Stimulated activated CD8-positive, alpha-beta memory T cell treated with anti-CD3 and anti-CD28 coated beads, Interleukin-15, amount 100 ng/mL, for 4 hours (primary cell): ENCODE results near the gene SRGAP2C.
"Not testable (repeated sequence)": the region's sequence is repeated elsewhere in the genome, so short reads cannot be mapped to it uniquely, and the experiment has no call there.

Experiments
- DNase-seq, 2 donors: peaks; one replicate each; pipeline ENCODE4 v3.0.0-alpha.2; 2020; ENCODE audit warnings: low read depth in 2 of 2

SRGAP2C gene

DNA sequence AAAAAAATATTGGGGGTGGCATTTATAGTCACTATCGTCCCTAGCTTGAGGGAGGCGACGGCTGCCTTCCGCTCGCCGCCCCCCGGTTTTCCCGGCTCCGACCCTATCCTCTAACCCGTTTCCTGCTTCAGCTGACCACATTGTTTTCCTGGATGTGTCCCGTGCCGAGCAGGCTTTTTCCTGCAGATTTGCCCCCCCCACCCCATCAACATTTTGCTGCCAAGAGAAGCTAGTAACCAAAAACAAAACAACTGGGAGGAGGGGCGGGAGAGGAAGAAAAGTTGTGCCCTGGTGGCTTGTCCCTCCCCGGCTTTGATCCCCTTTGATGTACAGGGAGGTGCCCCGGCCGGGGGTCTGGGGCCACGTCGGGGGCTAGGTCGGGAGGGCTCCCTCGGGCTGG, 1.4 kb downstream of the SRGAP2C start:
- not testable (repeated sequence) for DNase-seq

DNA sequence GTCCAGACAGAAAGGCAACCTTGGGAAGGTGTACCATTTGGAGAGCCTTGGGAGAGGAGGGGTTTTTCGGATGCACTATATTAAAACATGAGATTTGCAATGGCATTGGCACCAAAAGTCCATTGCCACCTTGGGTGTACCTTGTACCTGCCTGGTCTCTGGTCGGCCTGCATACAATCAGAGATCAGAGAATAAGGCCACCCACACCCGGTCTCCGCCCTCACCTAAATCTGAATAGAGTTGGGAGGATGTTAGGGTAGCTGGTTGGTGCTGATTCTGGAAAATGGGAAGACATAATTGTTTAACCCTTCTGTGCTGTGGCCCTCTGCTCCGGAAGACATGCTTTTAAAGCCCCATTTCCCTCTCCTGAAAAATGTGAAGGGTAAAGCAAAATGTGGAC, 3.1 kb downstream of the SRGAP2C start:
- not testable (repeated sequence) for DNase-seq

DNA sequence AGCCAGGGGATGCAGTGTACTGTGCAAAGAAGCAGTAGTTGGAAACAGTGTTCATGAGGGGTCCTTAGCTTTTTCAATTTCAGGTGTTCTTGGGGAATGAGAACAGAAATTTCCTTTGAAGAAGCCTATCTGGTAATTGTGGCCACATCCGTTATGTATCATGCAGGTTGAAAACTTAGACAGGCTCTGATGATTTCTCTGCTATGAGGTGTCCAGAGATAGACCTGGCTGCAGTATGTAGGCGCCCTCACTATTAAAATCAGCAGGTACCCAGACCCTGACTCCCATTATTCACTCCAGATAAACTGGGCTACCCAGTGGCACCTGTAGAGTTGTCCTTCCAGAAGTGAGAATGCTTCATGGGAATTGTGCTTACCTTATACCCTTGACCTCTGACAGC, 7.7 kb downstream of the SRGAP2C start:
- not testable (repeated sequence) for DNase-seq

DNA sequence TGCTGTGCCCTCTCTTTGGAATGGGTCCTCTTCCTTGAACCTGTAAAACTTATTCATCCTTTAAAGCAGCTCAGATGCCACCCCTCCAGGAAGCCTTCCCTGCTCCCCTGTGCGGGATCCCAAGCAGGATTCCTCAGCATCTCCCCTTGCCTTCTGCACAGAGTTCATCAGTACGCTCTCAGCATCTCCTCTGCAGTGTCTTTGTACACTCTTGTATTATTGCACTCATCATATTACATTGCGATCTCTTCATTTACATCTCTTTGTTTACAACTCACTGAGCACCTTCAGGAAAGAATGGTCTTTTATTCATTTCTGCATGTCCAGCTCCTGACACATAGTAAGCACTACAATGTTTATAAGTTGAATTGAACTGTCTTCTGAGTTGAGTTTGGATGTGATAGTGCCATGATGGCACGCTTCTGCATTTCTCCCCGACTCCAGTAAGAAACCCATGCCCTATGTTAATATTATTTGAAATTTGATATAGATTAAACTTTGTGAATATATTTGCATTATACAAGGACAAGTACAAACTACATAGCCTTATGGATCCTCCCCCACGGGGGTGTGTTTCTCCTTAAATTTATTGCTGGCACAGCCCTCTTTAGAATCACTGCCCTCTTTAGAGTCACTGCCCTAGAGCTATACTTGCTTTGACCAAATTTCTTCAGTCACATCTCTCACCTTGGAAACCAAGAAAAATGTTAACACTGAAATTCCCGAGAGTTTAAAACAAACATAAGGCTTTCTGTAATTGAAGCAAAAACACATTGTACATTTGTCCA, 12.5 kb downstream of the SRGAP2C start:
- DNase-seq, result not testable (repeated sequence)

DNA sequence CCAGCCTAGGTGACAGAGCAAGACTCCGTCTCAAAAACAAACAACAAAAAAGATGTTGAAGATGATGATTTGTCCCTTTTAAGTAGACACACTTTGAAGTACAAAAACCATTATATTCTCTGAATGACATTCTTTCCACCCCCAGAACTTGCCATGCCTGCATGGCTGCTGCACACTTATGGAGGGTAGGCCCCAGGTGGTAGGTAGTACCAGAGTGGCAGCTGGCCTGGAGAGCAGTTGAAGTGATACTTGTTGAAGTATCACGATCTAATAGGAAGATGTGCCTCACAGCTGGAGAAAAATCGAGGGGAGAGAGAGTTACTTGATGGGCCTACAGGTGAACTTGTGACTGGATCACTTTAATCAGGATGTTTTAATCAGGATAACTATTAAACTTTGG, 15.0 kb downstream of the SRGAP2C start:
- not testable (repeated sequence) for DNase-seq

DNA sequence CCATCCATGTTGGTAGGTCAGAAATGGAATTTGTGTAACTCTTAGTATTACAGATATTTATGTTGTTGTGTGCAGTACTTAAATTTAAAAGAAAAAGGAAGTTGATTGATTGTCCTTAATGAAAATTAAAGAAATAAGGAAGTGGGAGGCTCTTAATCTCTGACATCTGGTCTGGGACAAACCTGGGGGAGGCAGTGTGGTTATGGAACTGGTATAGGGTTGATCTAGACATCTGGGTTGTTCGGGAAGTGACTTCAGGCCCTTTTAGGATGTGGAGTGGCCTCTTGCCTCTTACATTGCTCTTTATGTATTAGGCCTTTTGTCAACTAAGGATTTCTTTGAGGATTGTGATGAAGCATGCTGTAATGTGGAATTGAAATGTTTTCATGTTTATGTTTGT, 15.5 kb downstream of the SRGAP2C start:
- not testable (repeated sequence) for DNase-seq

DNA sequence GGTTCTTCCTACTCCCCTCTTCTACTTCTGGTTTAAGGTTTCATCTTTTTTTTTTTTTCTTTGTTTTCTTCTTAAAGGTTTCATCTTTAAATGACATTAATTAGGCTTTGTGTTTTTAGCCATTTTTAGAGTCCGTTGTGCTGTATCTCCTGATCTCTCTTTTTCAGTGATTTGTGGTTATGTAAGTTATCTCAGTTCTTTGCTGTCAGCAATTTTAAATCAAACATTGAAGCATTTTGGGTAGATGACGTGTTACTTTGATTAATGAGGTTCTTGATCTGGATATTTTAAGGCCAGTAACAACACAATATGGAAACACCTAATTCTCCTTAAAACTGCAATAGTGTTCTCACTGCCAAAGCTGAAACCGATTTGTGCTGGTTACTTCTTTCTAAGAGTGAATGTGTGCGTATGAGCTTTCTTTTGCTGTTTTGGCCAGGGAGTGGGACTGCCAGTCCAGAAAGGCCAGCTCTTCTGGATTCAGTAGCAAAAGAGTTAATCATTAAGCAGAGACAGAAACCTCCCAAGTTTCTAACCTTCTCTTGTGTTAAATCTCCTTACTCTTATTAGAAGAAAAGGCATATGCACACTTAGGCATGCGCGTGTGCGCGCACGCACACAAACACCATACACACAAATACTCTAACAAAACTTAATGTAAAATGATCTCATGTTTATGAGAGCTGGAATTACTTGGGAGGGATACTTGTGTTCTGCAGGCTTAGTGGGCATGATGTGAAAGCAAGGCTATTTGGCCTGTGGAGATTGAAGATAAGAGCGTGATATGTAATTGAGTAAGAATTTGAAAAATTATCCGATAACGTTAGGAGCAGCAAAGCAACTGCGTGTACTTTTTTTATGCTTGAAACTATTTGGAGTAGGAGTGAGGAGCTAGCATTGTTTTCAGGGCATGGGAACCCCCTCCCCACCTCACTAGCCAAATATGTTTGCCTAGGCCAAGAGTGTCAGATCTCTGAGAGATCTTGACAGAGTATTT, 16.5 kb downstream of the SRGAP2C start:
- not testable (repeated sequence) for DNase-seq

DNA sequence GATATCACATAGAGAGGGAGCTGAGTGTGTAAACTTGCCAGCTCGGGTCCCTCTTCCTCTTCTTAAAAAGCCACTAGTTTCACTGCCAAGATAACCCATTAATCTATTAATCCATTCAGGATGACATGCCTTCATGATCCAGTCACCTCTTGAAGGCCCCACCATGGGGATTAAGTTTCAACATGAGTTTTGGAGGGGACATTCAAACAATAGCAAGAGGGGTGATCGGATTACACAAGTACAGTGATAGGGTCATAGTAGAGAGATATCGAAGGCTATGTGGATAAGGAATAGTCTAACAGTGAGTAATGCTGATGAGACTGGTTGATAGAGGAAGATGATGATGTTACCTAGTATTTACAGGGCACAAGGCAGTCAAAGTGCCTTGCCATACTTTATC, 18.2 kb downstream of the SRGAP2C start:
- DNase-seq, result not testable (repeated sequence)

DNA sequence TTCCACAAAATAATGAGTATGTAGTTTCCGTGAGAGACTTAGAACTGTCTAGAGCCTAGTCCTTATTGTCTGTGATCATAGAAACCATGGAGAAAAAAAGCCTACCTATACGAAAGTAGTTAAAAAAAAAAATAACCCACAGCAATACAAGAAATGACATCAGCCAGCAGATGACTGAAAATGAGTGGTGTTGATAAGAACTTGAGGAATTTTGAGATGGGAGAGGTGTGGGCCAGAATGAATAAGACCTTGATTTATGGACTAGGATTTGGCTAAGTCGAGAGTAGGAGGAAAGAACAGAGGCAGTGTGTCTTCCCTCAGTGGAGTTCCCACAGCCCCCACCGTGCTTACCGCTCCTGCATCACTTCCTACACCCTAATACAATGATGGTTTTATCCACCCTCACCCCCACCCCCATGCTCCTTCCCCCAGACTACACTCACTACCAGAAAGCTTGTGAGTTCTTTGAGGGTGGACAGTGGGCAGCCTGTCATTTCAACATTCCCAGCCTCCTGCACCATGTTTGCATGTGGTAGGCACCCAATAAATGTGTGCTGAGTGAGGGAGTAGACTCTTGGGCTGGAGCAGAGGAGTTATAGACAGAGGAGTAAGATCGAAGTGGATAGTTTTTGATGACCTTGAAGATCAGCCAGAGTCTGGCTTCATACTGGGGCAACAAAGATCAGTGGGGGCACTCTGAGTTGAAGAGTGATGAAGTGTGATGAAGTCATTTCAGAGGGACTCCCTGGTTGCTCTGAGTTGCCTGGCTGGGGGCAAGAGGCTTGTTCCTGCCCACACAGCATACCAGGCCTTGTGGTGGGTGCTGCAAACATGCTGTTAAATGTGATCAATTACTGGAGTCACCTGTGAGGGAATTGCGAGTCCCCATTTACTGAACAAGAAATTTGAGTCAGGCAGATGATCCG, 21.3 kb downstream of the SRGAP2C start:
- DNase-seq, result not testable (repeated sequence)

DNA sequence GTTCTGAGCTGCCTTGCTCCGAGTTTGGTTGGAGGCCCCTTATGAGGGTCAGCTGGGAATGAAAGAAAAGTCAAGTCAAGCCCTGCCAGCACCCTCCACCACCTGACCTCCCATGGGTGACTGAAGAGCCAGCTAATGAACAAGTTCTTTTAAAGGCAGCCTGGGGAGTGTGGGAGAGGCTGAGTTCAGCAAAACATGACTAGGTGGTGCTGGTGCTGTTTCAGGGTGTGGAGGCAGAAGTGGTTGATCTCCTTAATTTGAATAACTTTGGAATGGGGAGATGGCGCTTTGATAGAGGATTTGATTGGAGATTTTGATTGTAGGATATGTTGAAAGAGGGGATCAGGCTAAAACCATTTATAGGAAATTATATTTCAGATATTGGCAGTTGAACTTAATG, 22.6 kb downstream of the SRGAP2C start:
- not testable (repeated sequence) for DNase-seq

DNA sequence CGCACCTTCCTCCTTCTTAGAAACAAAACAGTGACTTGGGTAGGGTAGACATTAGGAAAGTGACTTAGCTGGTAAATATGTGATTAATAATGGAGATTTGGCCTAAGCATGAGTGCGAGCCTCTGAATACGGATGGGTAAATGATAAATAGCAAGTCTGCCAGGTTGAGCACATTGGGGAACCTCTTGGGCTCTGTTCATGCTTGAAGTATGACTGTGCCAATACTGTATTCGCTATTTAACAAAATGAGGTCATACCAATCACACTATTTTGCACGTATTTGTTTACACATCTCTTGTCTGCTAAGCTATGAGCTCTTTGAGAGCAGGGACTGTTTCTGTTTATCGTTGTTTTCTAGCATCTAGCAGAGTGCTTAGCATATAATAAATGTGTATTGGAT, 23.6 kb downstream of the SRGAP2C start:
- not testable (repeated sequence) for DNase-seq

DNA sequence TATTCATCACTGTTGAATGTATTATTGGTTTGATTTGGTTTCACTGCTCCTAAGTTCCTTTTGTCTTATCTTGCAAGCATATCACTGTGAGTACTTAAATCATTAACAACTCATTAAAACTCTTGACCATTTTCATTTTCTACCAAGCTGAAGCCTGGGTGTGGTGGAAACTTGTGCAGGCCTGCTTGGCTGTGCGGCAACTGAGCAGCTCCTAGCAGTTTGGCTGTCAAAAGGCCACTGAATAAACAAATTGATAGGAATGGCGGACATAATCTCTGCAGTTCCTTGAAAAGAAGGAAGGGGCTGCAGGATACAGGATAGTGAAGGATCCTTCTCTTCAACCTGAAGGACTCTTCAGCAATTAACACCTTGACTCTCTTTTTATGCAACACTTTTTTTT, 26.0 kb downstream of the SRGAP2C start:
- DNase-seq, result not testable (repeated sequence)

DNA sequence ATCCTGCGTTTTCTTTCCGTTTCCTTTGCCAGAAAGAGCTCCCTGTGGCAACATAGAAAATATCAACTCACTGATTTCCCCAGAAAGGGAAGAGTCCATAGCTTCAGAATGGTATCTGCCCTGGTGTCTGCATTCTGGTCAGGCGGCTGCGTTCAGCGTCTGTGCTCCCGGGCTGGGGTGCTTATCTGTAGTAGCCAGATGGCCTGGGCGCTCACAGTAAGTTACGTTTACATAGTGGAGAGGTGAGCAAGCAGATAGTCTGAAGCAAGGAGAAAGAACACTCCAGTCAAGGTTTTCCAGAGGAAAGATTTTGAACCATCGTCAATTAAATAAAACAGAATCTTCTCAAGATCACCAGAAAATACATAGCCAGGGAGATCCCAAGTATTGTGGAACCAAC, 28.7 kb downstream of the SRGAP2C start:
- DNase-seq, result not testable (repeated sequence)

DNA sequence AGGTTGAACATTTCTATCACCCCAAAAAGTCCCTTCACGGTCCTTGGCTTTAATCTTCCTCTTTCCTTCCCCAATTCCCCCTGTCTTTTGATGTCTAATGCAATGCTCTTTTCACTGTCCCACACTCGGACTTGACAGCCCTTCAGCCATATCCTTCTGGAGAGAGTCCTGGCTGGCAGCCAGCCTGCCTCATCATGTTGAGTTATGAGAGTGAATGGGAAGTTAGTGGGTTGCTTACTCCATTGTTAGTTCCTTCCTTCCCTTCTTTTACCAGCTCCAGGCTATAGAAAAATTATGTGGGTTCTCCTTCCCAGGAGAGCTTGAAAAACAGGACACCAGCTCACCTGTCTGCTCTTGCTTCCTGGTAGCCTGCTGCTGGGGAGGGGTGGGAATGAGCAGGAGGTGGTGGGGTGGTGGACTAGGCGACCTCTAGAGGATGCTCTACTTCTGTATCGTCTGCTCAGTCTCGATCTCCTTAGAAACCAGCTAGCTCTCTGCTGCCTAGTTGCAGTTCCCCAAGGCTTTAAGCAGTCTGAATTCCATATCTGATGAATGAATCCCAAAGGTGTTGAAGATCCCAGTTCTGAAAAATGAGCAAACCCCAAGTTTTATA, 29.9 kb downstream of the SRGAP2C start:
- DNase-seq, result not testable (repeated sequence)

DNA sequence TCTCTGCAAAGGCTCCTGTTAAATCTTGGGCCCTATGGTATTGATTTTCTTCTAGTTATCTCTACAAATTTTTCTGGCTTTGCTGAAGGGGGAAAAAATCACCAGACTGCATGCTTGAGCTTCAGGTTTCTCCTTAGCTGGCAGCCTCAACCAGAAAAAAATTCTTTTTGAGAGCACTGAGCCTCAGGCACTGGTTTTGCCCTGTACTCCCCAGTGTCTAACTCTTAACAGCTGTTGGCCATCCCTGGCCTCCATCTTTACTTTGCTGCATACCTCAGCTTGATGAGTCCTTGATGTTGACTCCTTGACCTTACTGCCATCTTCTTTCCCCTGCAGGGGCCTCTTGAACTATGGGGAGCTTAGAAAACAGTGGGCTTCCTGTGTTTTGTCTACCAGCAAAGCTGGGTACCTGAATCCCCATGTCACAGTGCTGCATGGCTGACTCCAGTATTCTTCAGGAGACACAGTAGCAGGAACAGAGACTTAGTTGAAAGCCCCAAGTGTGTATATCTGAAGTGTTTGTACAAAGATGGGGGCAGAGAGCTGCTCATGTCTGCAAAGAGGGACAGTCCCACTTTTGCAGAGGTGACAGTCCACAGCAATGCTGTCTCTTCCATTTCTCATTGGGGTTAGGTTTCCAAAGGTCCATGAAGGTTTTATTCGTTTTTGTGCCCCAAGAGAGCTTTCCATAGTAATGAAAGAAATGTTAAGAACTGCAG, 31.1 kb downstream of the SRGAP2C start:
- DNase-seq, result not testable (repeated sequence)

DNA sequence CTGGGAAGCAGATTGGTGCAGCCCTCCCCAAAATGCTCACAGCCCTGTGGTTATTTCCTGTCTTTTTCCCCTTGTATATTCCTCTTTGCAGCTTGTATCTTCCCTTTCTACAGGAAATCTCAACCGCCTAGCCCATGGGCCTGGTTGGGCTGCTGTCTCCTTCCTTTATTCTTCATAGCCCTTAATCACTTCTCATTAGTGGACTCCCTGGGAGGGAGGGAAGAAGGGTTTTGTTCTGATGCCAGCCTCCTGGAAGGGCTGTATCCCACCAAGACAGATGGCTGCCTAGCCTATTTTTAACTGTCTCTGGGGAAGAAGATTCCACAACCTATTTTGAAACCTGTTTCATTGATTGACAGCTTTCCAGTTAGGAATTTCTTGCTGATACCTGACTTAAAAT, 31.9 kb downstream of the SRGAP2C start:
- DNase-seq, result not testable (repeated sequence)

DNA sequence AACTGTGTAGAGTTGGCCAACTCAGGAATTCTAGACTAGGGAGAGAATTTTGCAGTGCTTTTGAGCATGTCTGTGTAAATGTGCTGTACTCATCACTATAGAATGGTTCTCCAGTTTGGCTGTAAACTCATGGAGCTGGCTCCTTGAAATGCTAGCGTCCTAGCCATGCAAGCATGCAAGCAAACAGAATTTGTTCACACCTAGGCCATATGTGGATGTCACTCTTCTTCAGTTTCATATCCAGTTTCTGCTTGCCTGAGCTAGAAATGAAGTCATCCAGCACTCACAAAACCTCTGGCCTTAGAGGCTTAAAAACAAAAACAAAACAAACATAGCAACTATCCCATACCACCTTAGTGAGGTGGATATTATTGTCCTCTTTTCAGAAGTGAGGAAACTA, 37.0 kb downstream of the SRGAP2C start:
- not testable (repeated sequence) for DNase-seq

DNA sequence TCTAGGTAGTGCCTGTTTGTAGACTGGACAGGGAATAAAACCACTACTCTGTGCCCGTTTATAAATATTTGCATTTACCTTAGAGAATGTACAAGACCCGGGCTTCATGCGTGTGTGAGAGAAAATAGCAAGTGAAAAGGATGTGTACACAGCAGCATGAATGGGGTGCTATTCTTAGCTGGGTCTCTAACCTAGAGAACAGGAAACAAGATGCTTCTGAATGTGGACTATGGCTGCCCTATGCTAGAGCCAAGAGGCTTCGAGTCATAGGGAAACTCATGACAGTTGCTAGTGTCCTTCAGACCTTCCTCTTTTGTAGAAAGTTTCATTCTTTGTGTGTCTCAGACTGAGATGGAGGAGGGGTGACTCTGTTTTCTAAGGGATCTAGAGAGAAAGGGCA, 39.9 kb downstream of the SRGAP2C start:
- DNase-seq, result not testable (repeated sequence)

DNA sequence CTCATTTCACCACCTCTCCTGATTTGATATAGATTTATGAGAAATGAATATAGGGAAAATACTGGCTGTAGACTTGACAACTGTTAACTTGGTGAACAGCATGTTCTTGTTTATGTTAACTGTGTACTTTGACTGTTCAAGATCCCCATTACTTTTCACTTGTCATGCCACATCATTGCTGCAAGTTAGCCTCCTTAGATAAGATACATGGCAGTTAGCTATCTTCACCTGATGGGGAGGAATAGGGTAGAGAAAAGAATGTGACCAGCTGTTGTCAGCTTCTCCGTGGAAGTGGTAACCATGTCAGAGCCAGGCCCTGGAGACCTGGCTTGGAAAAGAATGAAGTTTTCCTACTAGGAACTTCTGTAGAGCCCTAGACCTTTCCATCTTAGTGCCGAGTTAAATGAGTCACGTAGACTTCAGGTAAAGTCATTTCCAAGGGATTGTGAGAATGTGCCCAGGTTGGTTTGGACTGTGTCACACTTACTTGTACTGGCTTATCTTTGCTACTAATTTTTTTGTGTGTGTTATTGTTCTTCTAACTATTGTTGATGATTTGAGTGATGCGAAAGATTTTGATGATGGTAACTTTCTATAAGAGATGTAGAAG, 41.6 kb downstream of the SRGAP2C start:
- not testable (repeated sequence) for DNase-seq

DNA sequence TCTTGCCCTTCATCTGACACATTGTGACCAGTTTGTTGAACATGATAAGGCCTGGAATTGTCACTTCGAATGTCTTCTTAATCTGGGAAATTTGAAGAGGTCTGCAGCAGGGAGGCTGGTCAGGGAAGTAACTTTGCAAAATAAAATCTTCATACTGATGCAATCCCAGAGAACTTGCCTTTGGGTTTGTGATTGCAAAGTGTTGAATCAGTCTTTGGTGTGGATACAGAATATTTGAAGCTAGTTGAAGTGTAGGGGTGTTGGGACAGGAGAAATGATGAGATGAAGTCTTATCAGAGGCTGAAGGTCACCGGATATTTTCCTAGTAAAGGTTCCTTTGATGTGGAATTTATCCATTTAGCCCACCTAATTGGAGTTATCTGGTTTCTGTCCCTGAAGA, 42.1 kb downstream of the SRGAP2C start:
- not testable (repeated sequence) for DNase-seq
